Measurements from ENCODE around the gene KCNT2.
"Not testable (repeated sequence)": the region's sequence is repeated elsewhere in the genome, so short reads cannot be mapped to it uniquely, and the experiment has no call there.

KCNT2 gene

GRCh38 chr1:196608390-196609369 lies at the start of gene KCNT2:
KCNT2 (minus strand) TSS chr1:196608440; CDS start chr1:196608309, 131 bp downstream.
- Histone ChIP-seq H3K27me3 (ENCODE audit: control insufficient read depth in 1 of 2, insufficient read depth in 2 of 2, low read length in 2 of 2) (peaks cover 9% of the 10 kb centered on the region in 2 donors), H3K4me1 (ENCODE audit: control insufficient read depth in 1 of 2, insufficient read depth in 2 of 2, low read length in 2 of 2) (no peaks in the 10 kb centered on the region), H3K4me3 (ENCODE audit: low read depth in 1 of 2, low read length in 2 of 2) (peak within 1 kb of the TSS; percentile 56 to 58), H3K9me3 (ENCODE audit: control insufficient read depth in 1 of 2, low read length in 2 of 2) (no peaks in the 10 kb centered on the region), H3K9ac (ENCODE audit: low read depth in 1 of 2, low read length in 2 of 2) (peak within 1 kb of the TSS; percentile 5 to 6), H3K36me3 (ENCODE audit: control insufficient read depth in 1 of 2, insufficient read depth in 2 of 2, low read length in 2 of 2) (no peaks in the 10 kb centered on the region), H3K27ac (ENCODE audit: low read depth, low read length) (peak within 1 kb of the TSS; percentile 14)

GRCh38 chr1:196655494-196655893 lies 47.3 kb upstream of the KCNT2 start:
- Histone ChIP-seq H3K27ac (ENCODE audit: low read depth, low read length) (no peak overlapping the region), H3K9me3 (ENCODE audit: control insufficient read depth in 1 of 2, low read length in 2 of 2) (no peaks in the 10 kb centered on the region), H3K4me1 (ENCODE audit: control insufficient read depth in 1 of 2, insufficient read depth in 2 of 2, low read length in 2 of 2) (peaks cover 0 to 2% of the 10 kb centered on the region in 2 donors), H3K27me3 (ENCODE audit: control insufficient read depth in 1 of 2, insufficient read depth in 2 of 2, low read length in 2 of 2) (no peaks in the 10 kb centered on the region), H3K36me3 (ENCODE audit: control insufficient read depth in 1 of 2, insufficient read depth in 2 of 2, low read length in 2 of 2) (no peaks in the 10 kb centered on the region), H3K9ac (ENCODE audit: low read depth in 1 of 2, low read length in 2 of 2) (no peak overlapping the region), H3K4me3 (ENCODE audit: low read depth in 1 of 2, low read length in 2 of 2) (no peak overlapping the region)

- Histone ChIP-seq H3K9me3 (ENCODE audit: control insufficient read depth in 1 of 2, low read length in 2 of 2) (no peaks in the 10 kb centered on the region), H3K4me1 (ENCODE audit: control insufficient read depth in 1 of 2, insufficient read depth in 2 of 2, low read length in 2 of 2) (peaks cover 0 to 2% of the 10 kb centered on the region in 2 donors), H3K9ac (ENCODE audit: low read depth in 1 of 2, low read length in 2 of 2) (no peak overlapping the region), H3K27ac (ENCODE audit: low read depth, low read length) (no peak overlapping the region), H3K27me3 (ENCODE audit: control insufficient read depth in 1 of 2, insufficient read depth in 2 of 2, low read length in 2 of 2) (no peaks in the 10 kb centered on the region), H3K36me3 (ENCODE audit: control insufficient read depth in 1 of 2, insufficient read depth in 2 of 2, low read length in 2 of 2) (no peaks in the 10 kb centered on the region), H3K4me3 (ENCODE audit: low read depth in 1 of 2, low read length in 2 of 2) (no peak overlapping the region)
These were observed 46.8 kb upstream of the KCNT2 start for GRCh38 chr1:196655071-196655470.

- Histone ChIP-seq H3K9me3 (ENCODE audit: control insufficient read depth in 1 of 2, low read length in 2 of 2) (no peaks in the 10 kb centered on the region), H3K27ac (ENCODE audit: low read depth, low read length) (no peak overlapping the region), H3K27me3 (ENCODE audit: control insufficient read depth in 1 of 2, insufficient read depth in 2 of 2, low read length in 2 of 2) (no peaks in the 10 kb centered on the region), H3K9ac (ENCODE audit: low read depth in 1 of 2, low read length in 2 of 2) (no peak overlapping the region), H3K36me3 (ENCODE audit: control insufficient read depth in 1 of 2, insufficient read depth in 2 of 2, low read length in 2 of 2) (no peaks in the 10 kb centered on the region), H3K4me3 (ENCODE audit: low read depth in 1 of 2, low read length in 2 of 2) (no peak overlapping the region), H3K4me1 (ENCODE audit: control insufficient read depth in 1 of 2, insufficient read depth in 2 of 2, low read length in 2 of 2) (peaks cover 0 to 2% of the 10 kb centered on the region in 2 donors)
These were observed 46.0 kb upstream of the KCNT2 start for GRCh38 chr1:196654271-196654670.

GRCh38 chr1:196651637-196652215 lies 43.5 kb upstream of the KCNT2 start, which contains the start of gene CFH:
CFH (plus strand) TSS chr1:196652043; CDS start chr1:196652118, 75 bp downstream.
- Histone ChIP-seq H3K4me1 (ENCODE audit: control insufficient read depth in 1 of 2, insufficient read depth in 2 of 2, low read length in 2 of 2) (peaks cover 0 to 2% of the 10 kb centered on the region in 2 donors), H3K9me3 (ENCODE audit: control insufficient read depth in 1 of 2, low read length in 2 of 2) (no peaks in the 10 kb centered on the region), H3K27me3 (ENCODE audit: control insufficient read depth in 1 of 2, insufficient read depth in 2 of 2, low read length in 2 of 2) (no peaks in the 10 kb centered on the region), H3K27ac (ENCODE audit: low read depth, low read length) (no peak within 1 kb of the TSS), H3K4me3 (ENCODE audit: low read depth in 1 of 2, low read length in 2 of 2) (peak within 1 kb of the TSS in 1 of 2 donors; percentile 34), H3K36me3 (ENCODE audit: control insufficient read depth in 1 of 2, insufficient read depth in 2 of 2, low read length in 2 of 2) (no peaks in the 10 kb centered on the region), H3K9ac (ENCODE audit: low read depth in 1 of 2, low read length in 2 of 2) (peak within 1 kb of the TSS in 1 of 2 donors; percentile 9)

DNA sequence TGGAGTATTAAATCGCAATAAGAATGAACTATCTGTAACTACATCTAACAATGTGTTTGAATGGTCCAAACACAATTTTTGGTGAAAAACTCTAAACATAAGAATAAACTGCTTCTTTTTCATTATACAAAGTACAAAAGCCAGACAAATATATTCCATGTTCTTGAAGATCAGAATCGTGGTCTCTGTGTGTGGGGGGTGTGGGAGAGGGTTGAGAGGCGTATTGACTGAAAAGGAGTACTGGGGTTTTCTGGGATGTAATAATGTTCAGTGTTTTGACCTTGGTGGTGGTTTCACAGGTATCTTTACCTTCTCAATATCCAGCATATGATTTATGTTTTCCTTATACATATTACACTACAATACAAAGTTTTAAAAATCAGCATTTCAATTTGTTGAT lies 42.8 kb upstream of the KCNT2 start:
- Histone ChIP-seq H3K4me3 (ENCODE audit: low read depth in 1 of 2, low read length in 2 of 2) (no peak overlapping the region), H3K9me3 (ENCODE audit: control insufficient read depth in 1 of 2, low read length in 2 of 2) (no peaks in the 10 kb centered on the region), H3K4me1 (ENCODE audit: control insufficient read depth in 1 of 2, insufficient read depth in 2 of 2, low read length in 2 of 2) (peaks cover 0 to 2% of the 10 kb centered on the region in 2 donors), H3K9ac (ENCODE audit: low read depth in 1 of 2, low read length in 2 of 2) (no peak overlapping the region), H3K27me3 (ENCODE audit: control insufficient read depth in 1 of 2, insufficient read depth in 2 of 2, low read length in 2 of 2) (no peaks in the 10 kb centered on the region), H3K27ac (ENCODE audit: low read depth, low read length) (no peak overlapping the region), H3K36me3 (ENCODE audit: control insufficient read depth in 1 of 2, insufficient read depth in 2 of 2, low read length in 2 of 2) (no peaks in the 10 kb centered on the region)

GRCh38 chr1:196650403-196650802 lies 42.2 kb upstream of the KCNT2 start:
- Histone ChIP-seq H3K27ac (ENCODE audit: low read depth, low read length) (no peak overlapping the region), H3K4me3 (ENCODE audit: low read depth in 1 of 2, low read length in 2 of 2) (no peak overlapping the region), H3K9me3 (ENCODE audit: control insufficient read depth in 1 of 2, low read length in 2 of 2) (no peaks in the 10 kb centered on the region), H3K27me3 (ENCODE audit: control insufficient read depth in 1 of 2, insufficient read depth in 2 of 2, low read length in 2 of 2) (no peaks in the 10 kb centered on the region), H3K9ac (ENCODE audit: low read depth in 1 of 2, low read length in 2 of 2) (no peak overlapping the region), H3K4me1 (ENCODE audit: control insufficient read depth in 1 of 2, insufficient read depth in 2 of 2, low read length in 2 of 2) (peaks cover 0 to 2% of the 10 kb centered on the region in 2 donors), H3K36me3 (ENCODE audit: control insufficient read depth in 1 of 2, insufficient read depth in 2 of 2, low read length in 2 of 2) (no peaks in the 10 kb centered on the region)

DNA sequence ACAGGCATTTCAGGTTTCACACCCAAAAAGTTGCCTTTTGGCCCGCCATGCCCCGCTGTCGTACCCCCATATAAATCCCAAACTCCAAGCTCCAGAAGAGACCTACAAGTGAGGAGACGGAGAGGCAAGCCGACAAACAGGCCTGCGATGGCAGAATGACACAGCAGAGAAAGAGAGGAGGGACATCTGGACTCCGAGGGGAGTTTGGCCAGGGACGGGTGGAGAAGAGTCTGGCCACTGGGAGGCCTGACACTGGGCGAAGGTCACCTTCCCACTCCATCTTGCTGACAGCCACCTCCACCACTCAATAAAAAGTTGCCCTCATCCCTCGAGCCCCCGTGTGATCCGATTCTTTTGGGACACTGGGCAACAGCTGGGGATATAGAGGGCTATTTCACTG lies 41.8 kb upstream of the KCNT2 start:
- no peak overlapping the region for H3K27ac ChIP-seq (ENCODE audit: low read depth, low read length)
- peaks cover 0 to 2% of the 10 kb centered on the region in 2 donors for H3K4me1 ChIP-seq (ENCODE audit: control insufficient read depth in 1 of 2, insufficient read depth in 2 of 2, low read length in 2 of 2)

DNA sequence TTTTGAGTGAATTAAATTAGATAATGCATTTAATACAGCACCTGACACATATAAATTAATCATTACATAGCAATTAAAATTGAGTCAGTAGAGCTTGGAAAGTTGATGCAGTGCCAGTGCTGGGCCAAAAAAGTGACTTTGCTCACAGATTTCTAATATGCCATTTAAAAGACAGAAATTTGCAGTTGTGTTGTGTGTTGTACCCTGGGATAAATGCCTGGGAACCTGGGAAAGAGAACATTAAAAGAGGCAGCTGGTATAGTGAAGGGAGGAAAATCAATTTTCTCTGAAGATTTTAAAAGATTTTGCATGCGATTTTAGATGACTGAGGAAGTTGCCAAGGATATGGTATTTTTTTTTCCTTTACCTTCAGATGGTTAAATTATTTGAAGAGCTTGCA lies 32.7 kb upstream of the KCNT2 start:
- Histone ChIP-seq H3K27ac (ENCODE audit: low read depth, low read length) (no peak overlapping the region), H3K9me3 (ENCODE audit: control insufficient read depth in 1 of 2, low read length in 2 of 2) (no peaks in the 10 kb centered on the region), H3K27me3 (ENCODE audit: control insufficient read depth in 1 of 2, insufficient read depth in 2 of 2, low read length in 2 of 2) (no peaks in the 10 kb centered on the region), H3K36me3 (ENCODE audit: control insufficient read depth in 1 of 2, insufficient read depth in 2 of 2, low read length in 2 of 2) (no peaks in the 10 kb centered on the region), H3K4me1 (ENCODE audit: control insufficient read depth in 1 of 2, insufficient read depth in 2 of 2, low read length in 2 of 2) (no peaks in the 10 kb centered on the region), H3K4me3 (ENCODE audit: low read depth in 1 of 2, low read length in 2 of 2) (no peak overlapping the region), H3K9ac (ENCODE audit: low read depth in 1 of 2, low read length in 2 of 2) (no peak overlapping the region)

More for the DNA sequence above, 41.8 kb upstream of the KCNT2 start:
- H3K9me3 ChIP-seq (ENCODE audit: control insufficient read depth in 1 of 2, low read length in 2 of 2), result no peaks in the 10 kb centered on the region
- H3K27me3 ChIP-seq (ENCODE audit: control insufficient read depth in 1 of 2, insufficient read depth in 2 of 2, low read length in 2 of 2), result no peaks in the 10 kb centered on the region
- no peaks in the 10 kb centered on the region for H3K36me3 ChIP-seq (ENCODE audit: control insufficient read depth in 1 of 2, insufficient read depth in 2 of 2, low read length in 2 of 2)
- H3K4me3 ChIP-seq (ENCODE audit: low read depth in 1 of 2, low read length in 2 of 2), result no peak overlapping the region
- H3K9ac ChIP-seq (ENCODE audit: low read depth in 1 of 2, low read length in 2 of 2), result no peak overlapping the region

DNA sequence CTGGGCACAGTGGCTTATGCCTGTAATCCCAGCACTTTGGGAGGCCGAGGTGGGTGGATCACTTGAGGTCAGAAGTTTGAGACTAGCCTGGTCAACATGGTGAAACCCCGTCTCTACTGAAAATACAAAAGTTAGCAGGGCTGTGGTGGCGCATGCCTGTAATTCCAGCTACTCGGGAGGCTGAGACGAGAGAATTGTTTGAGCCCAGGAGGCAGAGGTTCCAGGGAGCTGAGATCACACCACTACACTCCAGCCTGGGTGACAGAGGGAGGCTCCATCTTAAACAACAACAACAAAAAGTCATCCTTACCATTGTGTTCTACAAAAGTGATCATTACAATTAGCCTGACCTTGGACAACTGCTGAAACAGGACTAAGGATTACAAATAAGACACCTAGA lies 31.1 kb upstream of the KCNT2 start:
- not testable (repeated sequence) for H3K36me3 ChIP-seq (ENCODE audit: control insufficient read depth in 1 of 2, insufficient read depth in 2 of 2, low read length in 2 of 2); H3K27me3 ChIP-seq (ENCODE audit: control insufficient read depth in 1 of 2, insufficient read depth in 2 of 2, low read length in 2 of 2); H3K9me3 ChIP-seq (ENCODE audit: control insufficient read depth in 1 of 2, low read length in 2 of 2); H3K9ac ChIP-seq (ENCODE audit: low read depth in 1 of 2, low read length in 2 of 2); H3K27ac ChIP-seq (ENCODE audit: low read depth, low read length); H3K4me1 ChIP-seq (ENCODE audit: control insufficient read depth in 1 of 2, insufficient read depth in 2 of 2, low read length in 2 of 2); H3K4me3 ChIP-seq (ENCODE audit: low read depth in 1 of 2, low read length in 2 of 2)
